ENCODE data around the gene GPC6. TPM values are rescaled to one million over a fixed set of nuclear protein-coding genes. Genes with fewer than 3 reads are reported as not detected.

GPC6 gene
- total and polyA plus RNA-seq, 4 donors = 5.9 to 29.1 (median 18.2) TPM

- H3K27ac ChIP-seq (ENCODE audit: low read depth in 1 of 2, low read length in 2 of 2) = no peak overlapping the region
- 81% methylated on average over 2 of the region's 2 CpGs for WGBS
- H3K27me3 ChIP-seq (ENCODE audit: control insufficient read depth in 4 of 4, insufficient read depth in 4 of 4, low read length in 3 of 4) = no peaks in the 10 kb centered on the region
- H3K36me3 ChIP-seq (ENCODE audit: control insufficient read depth in 4 of 4, insufficient read depth in 3 of 4, low read depth in 1 of 4, low read length in 3 of 4) = no peaks in the 10 kb centered on the region
- H3K4me1 ChIP-seq (ENCODE audit: control insufficient read depth in 4 of 4, insufficient read depth in 4 of 4, low read length in 3 of 4) = no peaks in the 10 kb centered on the region
- no peaks in the 10 kb centered on the region for H3K9me3 ChIP-seq (ENCODE audit: control insufficient read depth in 4 of 4, low read length in 3 of 4)
- no peak for DNase-seq (ENCODE audit: low spot score)
- no peak for TF ChIP-seq EGR1 (IDR thresholded peaks at IDR 0.05; ENCODE audit: low read depth in 2 of 2)
- no peak for TF ChIP-seq SP1 (IDR thresholded peaks at IDR 0.05)
- no peak for TF ChIP-seq NR2F2 (IDR thresholded peaks at IDR 0.05)
- TF ChIP-seq, protein P1, sequence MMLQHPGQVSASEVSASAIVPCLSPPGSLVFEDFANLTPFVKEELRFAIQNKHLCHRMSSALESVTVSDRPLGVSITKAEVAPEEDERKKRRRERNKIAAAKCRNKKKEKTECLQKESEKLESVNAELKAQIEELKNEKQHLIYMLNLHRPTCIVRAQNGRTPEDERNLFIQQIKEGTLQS (IDR thresholded peaks at IDR 0.05) = no peak
- TF ChIP-seq FOXA2 (IDR thresholded peaks at IDR 0.05) = no peak
- no peak for TF ChIP-seq TAF1 (conservative IDR thresholded peaks at IDR 0.05)
- no peak for TF ChIP-seq RXRA (IDR thresholded peaks at IDR 0.05)
- TF ChIP-seq, protein P2, sequence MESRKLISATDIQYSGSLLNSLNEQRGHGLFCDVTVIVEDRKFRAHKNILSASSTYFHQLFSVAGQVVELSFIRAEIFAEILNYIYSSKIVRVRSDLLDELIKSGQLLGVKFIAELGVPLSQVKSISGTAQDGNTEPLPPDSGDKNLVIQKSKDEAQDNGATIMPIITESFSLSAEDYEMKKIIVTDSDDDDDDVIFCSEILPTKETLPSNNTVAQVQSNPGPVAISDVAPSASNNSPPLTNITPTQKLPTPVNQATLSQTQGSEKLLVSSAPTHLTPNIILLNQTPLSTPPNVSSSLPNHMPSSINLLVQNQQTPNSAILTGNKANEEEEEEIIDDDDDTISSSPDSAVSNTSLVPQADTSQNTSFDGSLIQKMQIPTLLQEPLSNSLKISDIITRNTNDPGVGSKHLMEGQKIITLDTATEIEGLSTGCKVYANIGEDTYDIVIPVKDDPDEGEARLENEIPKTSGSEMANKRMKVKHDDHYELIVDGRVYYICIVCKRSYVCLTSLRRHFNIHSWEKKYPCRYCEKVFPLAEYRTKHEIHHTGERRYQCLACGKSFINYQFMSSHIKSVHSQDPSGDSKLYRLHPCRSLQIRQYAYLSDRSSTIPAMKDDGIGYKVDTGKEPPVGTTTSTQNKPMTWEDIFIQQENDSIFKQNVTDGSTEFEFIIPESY (IDR thresholded peaks at IDR 0.05) = no peak
- TF ChIP-seq, protein P3, sequence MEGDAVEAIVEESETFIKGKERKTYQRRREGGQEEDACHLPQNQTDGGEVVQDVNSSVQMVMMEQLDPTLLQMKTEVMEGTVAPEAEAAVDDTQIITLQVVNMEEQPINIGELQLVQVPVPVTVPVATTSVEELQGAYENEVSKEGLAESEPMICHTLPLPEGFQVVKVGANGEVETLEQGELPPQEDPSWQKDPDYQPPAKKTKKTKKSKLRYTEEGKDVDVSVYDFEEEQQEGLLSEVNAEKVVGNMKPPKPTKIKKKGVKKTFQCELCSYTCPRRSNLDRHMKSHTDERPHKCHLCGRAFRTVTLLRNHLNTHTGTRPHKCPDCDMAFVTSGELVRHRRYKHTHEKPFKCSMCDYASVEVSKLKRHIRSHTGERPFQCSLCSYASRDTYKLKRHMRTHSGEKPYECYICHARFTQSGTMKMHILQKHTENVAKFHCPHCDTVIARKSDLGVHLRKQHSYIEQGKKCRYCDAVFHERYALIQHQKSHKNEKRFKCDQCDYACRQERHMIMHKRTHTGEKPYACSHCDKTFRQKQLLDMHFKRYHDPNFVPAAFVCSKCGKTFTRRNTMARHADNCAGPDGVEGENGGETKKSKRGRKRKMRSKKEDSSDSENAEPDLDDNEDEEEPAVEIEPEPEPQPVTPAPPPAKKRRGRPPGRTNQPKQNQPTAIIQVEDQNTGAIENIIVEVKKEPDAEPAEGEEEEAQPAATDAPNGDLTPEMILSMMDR (IDR thresholded peaks at IDR 0.05; ENCODE audit: low read depth, low read length, missing input control) = no peak
- TF ChIP-seq MAX (IDR thresholded peaks at IDR 0.05) = no peak
- no peak for TF ChIP-seq YY1 (IDR thresholded peaks at IDR 0.05)
- TF ChIP-seq JUND (IDR thresholded peaks at IDR 0.05) = no peak
- TF ChIP-seq HNF4G (IDR thresholded peaks at IDR 0.05) = no peak
- TF ChIP-seq GABPA (IDR thresholded peaks at IDR 0.05 in 1 of 2, conservative IDR thresholded peaks at IDR 0.05 in 1 of 2) = no peak
- TF ChIP-seq, protein P4, sequence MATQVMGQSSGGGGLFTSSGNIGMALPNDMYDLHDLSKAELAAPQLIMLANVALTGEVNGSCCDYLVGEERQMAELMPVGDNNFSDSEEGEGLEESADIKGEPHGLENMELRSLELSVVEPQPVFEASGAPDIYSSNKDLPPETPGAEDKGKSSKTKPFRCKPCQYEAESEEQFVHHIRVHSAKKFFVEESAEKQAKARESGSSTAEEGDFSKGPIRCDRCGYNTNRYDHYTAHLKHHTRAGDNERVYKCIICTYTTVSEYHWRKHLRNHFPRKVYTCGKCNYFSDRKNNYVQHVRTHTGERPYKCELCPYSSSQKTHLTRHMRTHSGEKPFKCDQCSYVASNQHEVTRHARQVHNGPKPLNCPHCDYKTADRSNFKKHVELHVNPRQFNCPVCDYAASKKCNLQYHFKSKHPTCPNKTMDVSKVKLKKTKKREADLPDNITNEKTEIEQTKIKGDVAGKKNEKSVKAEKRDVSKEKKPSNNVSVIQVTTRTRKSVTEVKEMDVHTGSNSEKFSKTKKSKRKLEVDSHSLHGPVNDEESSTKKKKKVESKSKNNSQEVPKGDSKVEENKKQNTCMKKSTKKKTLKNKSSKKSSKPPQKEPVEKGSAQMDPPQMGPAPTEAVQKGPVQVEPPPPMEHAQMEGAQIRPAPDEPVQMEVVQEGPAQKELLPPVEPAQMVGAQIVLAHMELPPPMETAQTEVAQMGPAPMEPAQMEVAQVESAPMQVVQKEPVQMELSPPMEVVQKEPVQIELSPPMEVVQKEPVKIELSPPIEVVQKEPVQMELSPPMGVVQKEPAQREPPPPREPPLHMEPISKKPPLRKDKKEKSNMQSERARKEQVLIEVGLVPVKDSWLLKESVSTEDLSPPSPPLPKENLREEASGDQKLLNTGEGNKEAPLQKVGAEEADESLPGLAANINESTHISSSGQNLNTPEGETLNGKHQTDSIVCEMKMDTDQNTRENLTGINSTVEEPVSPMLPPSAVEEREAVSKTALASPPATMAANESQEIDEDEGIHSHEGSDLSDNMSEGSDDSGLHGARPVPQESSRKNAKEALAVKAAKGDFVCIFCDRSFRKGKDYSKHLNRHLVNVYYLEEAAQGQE (IDR thresholded peaks at IDR 0.05) = no peak
- TF ChIP-seq HNF4A (conservative IDR thresholded peaks at IDR 0.05) = no peak
- TF ChIP-seq FOXA1 (IDR thresholded peaks at IDR 0.05) = no peak
- H3K9ac ChIP-seq (ENCODE audit: low read depth in 1 of 2, low read length in 2 of 2) = no peak overlapping the region
- no peak overlapping the region for H3K4me3 ChIP-seq (ENCODE audit: low read depth in 1 of 3, low read length in 3 of 3)
Measured at GRCh38 chr13:93577105-93577504, 350.5 kb downstream of the GPC6 start.

DNA sequence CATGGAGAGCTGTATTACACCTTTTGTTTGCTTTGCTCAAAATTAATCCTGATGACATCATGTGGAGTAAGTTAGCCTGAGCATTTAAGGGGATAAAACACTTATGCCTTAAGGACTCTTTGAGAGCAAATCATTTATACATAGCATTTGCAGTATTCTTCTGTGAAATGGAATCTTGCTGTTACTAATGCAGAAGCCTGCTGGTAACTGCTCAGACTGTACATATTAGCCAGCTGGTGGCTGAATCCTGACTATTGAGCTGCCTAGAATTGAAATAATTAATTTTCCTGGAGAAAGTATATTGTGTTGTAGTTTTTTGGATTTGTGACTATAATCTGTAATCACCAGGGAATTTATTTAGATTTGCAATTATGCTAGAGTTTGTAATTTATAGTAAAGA, 363.2 kb downstream of the GPC6 start:
- Histone ChIP-seq H3K27me3 (ENCODE audit: control insufficient read depth in 4 of 4, insufficient read depth in 4 of 4, low read length in 3 of 4) (no peaks in the 10 kb centered on the region), H3K36me3 (ENCODE audit: control insufficient read depth in 4 of 4, insufficient read depth in 3 of 4, low read depth in 1 of 4, low read length in 3 of 4) (no peaks in the 10 kb centered on the region), H3K4me3 (ENCODE audit: low read depth in 1 of 3, low read length in 3 of 3) (no peak overlapping the region), H3K9me3 (ENCODE audit: control insufficient read depth in 4 of 4, low read length in 3 of 4) (no peaks in the 10 kb centered on the region), H3K27ac (ENCODE audit: low read depth in 1 of 2, low read length in 2 of 2) (no peak overlapping the region), H3K4me1 (ENCODE audit: control insufficient read depth in 4 of 4, insufficient read depth in 4 of 4, low read length in 3 of 4) (no peaks in the 10 kb centered on the region), H3K9ac (ENCODE audit: low read depth in 1 of 2, low read length in 2 of 2) (no peak overlapping the region)
- DNase-seq (ENCODE audit: low spot score) = no peak
- TF ChIP-seq RAD21 (IDR thresholded peaks at IDR 0.05) (no peak), HNF4A (conservative IDR thresholded peaks at IDR 0.05) (no peak), YY1 (IDR thresholded peaks at IDR 0.05) (no peak), RXRA (IDR thresholded peaks at IDR 0.05) (no peak), MAX (IDR thresholded peaks at IDR 0.05) (no peak)
- TF ChIP-seq, protein P3 (IDR thresholded peaks at IDR 0.05; ENCODE audit: low read depth, low read length, missing input control) = no peak
- TF ChIP-seq, protein P1 (IDR thresholded peaks at IDR 0.05) = no peak
- TF ChIP-seq, protein P2 (IDR thresholded peaks at IDR 0.05) = no peak

All from liver (tissue), 9 donors.